ENCODE results near the gene ZNF740. TPM values are rescaled to one million over a fixed set of nuclear protein-coding genes. Genes with fewer than 3 reads are reported as not detected.
A peak's percentile ranks its signal among the peaks of the same experiment; 100 is the strongest.

Gene ZNF740
- total and polyA plus RNA-seq, 10 of the 15 experiments (the other 5 are each of a cell fraction or from before 2014, with no cell fraction given), result 1.4 to 33.6 (median 11.3) TPM

GRCh38 chr12:53221203-53222080, 40.9 kb downstream of the ZNF740 start (continued):
- TF ChIP-seq CEBPZ (IDR thresholded peaks at IDR 0.05; ENCODE audit: low read depth, low read length), result no peak
- TF ChIP-seq POU2F2 (IDR thresholded peaks at IDR 0.05; ENCODE audit: borderline replicate concordance, low read depth, low read length), result 0 out of 3 replicates have a peak, but pooled peaks have one; percentile 29
- no peak for TF ChIP-seq SMAD5 (IDR thresholded peaks at IDR 0.05; ENCODE audit: low read depth)
- peak; percentile 60 for TF ChIP-seq DPF2 (IDR thresholded peaks at IDR 0.05)
- TF ChIP-seq ZBED1 (IDR thresholded peaks at IDR 0.05; ENCODE audit: borderline replicate concordance), result no peak
- peak; percentile 34 for TF ChIP-seq RELA (IDR thresholded peaks at IDR 0.05; ENCODE audit: borderline replicate concordance, partially characterized antibody)
- no peak for TF ChIP-seq SIN3A (IDR thresholded peaks at IDR 0.05; ENCODE audit: low read depth, low read length)
- TF ChIP-seq SRF (IDR thresholded peaks at IDR 0.05; ENCODE audit: low read depth in 2 of 2, low read length in 2 of 2), result no peak

All from GM12878 (cell line).